IMR-90 (cell line): ENCODE measurements around the gene ITGAE.
A peak's percentile ranks its signal among the peaks of the same experiment; 100 is the strongest.

Experiments used
- BHLHE40 ChIP-seq: fragments of 150-350 bp; IDR thresholded peaks from 2 replicates; pipeline ENCODE4 v1.6.1; 2016; ENCODE audit warnings: mild to moderate bottlenecking, low read depth, low read length
- CTCF ChIP-seq: conservative IDR thresholded peaks from 2 replicates; pipeline ENCODE4 v1.5.1; 2012; ENCODE audit warnings: mild to moderate bottlenecking, low read depth, low read length, improper control_type of control experiment
- FOS ChIP-seq: fragments of 150-350 bp; IDR thresholded peaks from 2 replicates; pipeline ENCODE4 v1.6.1; 2016; ENCODE audit warnings: low read depth, low read length
- MXI1 ChIP-seq: IDR thresholded peaks from 2 replicates; pipeline ENCODE4 v1.6.1; 2012; ENCODE audit warnings: low read depth, mild to moderate bottlenecking, low read length, moderate library complexity, borderline replicate concordance
- NFE2L2 ChIP-seq: fragments of 150-350 bp; IDR thresholded peaks from 2 replicates; pipeline ENCODE4 v1.6.1; 2016; ENCODE audit warnings: low read depth, mild to moderate bottlenecking, low read length
- POLR2A ChIP-seq: IDR thresholded peaks from 2 replicates; pipeline ENCODE4 v1.6.1; 2012; ENCODE audit warnings: mild to moderate bottlenecking, low read depth, low read length
- RAD21 ChIP-seq: IDR thresholded peaks from 2 replicates; pipeline ENCODE4 v1.6.1; 2012; ENCODE audit warnings: low read length, improper control_type of control experiment
- RCOR1 ChIP-seq: IDR thresholded peaks from 2 replicates; pipeline ENCODE4 v1.6.1; 2012; ENCODE audit warnings: mild to moderate bottlenecking, low read length, improper control_type of control experiment; ENCODE audit not compliant: insufficient replicate concordance

GRCh38 chr17:3723556-3724377 lies 77.2 kb downstream of the ITGAE start, which contains the start of gene HASPIN:
- TF ChIP-seq CTCF: peak; percentile 19; the same call in 1 of the 2 replicates
- TF ChIP-seq RAD21: no peak
- no peak for TF ChIP-seq NFE2L2
- no peak for TF ChIP-seq RCOR1
- TF ChIP-seq POLR2A: no peak; the same call in 1 of the 2 replicates
- TF ChIP-seq MXI1: peak; percentile 96
- TF ChIP-seq FOS: no peak
- TF ChIP-seq BHLHE40: no peak
